HT-29 (cell line): ENCODE measurements around the gene BCAP29. TPM values are rescaled to one million over a fixed set of nuclear protein-coding genes. Genes with fewer than 3 reads are reported as not detected.
"Not testable (repeated sequence)": the region's sequence is repeated elsewhere in the genome, so short reads cannot be mapped to it uniquely, and the experiment has no call there.

Source experiments
- DNase-seq: peaks from one replicate; pipeline ENCODE4 v3.0.0-alpha.2; 2015; ENCODE audit warnings: low spot score
- total RNA-seq: library from RNA; depleted of rRNA; stranded (reverse); fragments of >200 nt; shearing (Covaris generic); gene quantifications from 2 replicates; pipeline ENCODE4 v1.2.3, GENCODE V29; 2014

Gene BCAP29
- total RNA-seq, 1 experiment from 2014 or later = 13.9 TPM

- peak; percentile 39 for DNase-seq
Measured at GRCh38 chr7:107622429-107622828, 42.4 kb downstream of the BCAP29 start.

- DNase-seq = no peak
Measured at GRCh38 chr7:107622894-107623293, 42.8 kb downstream of the BCAP29 start.

GRCh38 chr7:107627002-107627401 lies 47.0 kb downstream of the BCAP29 start:
- no peak for DNase-seq

- DNase-seq = no peak
Measured at GRCh38 chr7:107628461-107629064, 48.5 kb downstream of the BCAP29 start.

GRCh38 chr7:107630342-107630741 lies 50.3 kb downstream of the BCAP29 start:
- no peak for DNase-seq

GRCh38 chr7:107631588-107632491 lies 51.8 kb downstream of the BCAP29 start:
- no peak for DNase-seq

- no peak for DNase-seq
Measured at GRCh38 chr7:107632492-107632865, 52.4 kb downstream of the BCAP29 start.

- no peak for DNase-seq
Measured at GRCh38 chr7:107638594-107638993, 58.5 kb downstream of the BCAP29 start.

GRCh38 chr7:107639070-107639469 lies 59.0 kb downstream of the BCAP29 start:
- DNase-seq = not testable (repeated sequence)

GRCh38 chr7:107641676-107642075 lies 61.6 kb downstream of the BCAP29 start:
- no peak for DNase-seq

- DNase-seq = no peak
Measured at GRCh38 chr7:107642501-107642900, 62.5 kb downstream of the BCAP29 start.

- DNase-seq = no peak
Measured at GRCh38 chr7:107643407-107643806, 63.4 kb downstream of the BCAP29 start.

GRCh38 chr7:107643938-107644308 lies 63.9 kb downstream of the BCAP29 start:
- no peak for DNase-seq

GRCh38 chr7:107644309-107644974 lies 64.4 kb downstream of the BCAP29 start:
- DNase-seq = no peak

- DNase-seq = no peak
Measured at GRCh38 chr7:107652642-107653041, 72.6 kb downstream of the BCAP29 start.

GRCh38 chr7:107658467-107658866 lies 78.4 kb downstream of the BCAP29 start:
- no peak for DNase-seq

- no peak for DNase-seq
Measured at GRCh38 chr7:107659666-107660065, 79.6 kb downstream of the BCAP29 start.

GRCh38 chr7:107660381-107661080 lies 80.5 kb downstream of the BCAP29 start, which contains the start of gene SLC26A4:
Gene SLC26A4, plus strand, starts transcription at chr7:107660828. Its CDS starts 814 bp downstream, at chr7:107661642.
- DNase-seq = no peak

GRCh38 chr7:107661081-107661864 lies 81.2 kb downstream of the BCAP29 start:
- DNase-seq = no peak

GRCh38 chr7:107661865-107662379 lies 81.9 kb downstream of the BCAP29 start:
- DNase-seq = no peak

GRCh38 chr7:107663196-107663595 lies 83.2 kb downstream of the BCAP29 start:
- no peak for DNase-seq
